BLaER1 (cell line): Measurements from ENCODE around the gene PLXNA4.

Experiments
- H3K27ac ChIP-seq: shearing (Covaris generic); formaldehyde crosslinking; 2 replicates; pipeline ENCODE4 v1.8.1; 2022
- H3K27me3 ChIP-seq: shearing (Covaris generic); formaldehyde crosslinking; 2 replicates; pipeline ENCODE4 v1.8.1; 2022
- H3K36me3 ChIP-seq: shearing (Covaris generic); formaldehyde crosslinking; 2 replicates; pipeline ENCODE4 v1.8.1; 2022
- H3K4me1 ChIP-seq: shearing (Covaris generic); formaldehyde crosslinking; 2 replicates; pipeline ENCODE4 v1.8.1; 2022
- H3K4me2 ChIP-seq: shearing (Covaris generic); formaldehyde crosslinking; 2 replicates; pipeline ENCODE4 v1.8.1; 2022
- H3K4me3 ChIP-seq: shearing (Covaris generic); formaldehyde crosslinking; 2 replicates; pipeline ENCODE4 v1.8.1; 2022
- H3K9ac ChIP-seq: shearing (Covaris generic); formaldehyde crosslinking; 2 replicates; pipeline ENCODE4 v1.8.1; 2022
- H3K9me3 ChIP-seq: shearing (Covaris generic); formaldehyde crosslinking; 2 replicates; pipeline ENCODE4 v1.8.1; 2022
- H4K20me1 ChIP-seq: shearing (Covaris generic); formaldehyde crosslinking; 2 replicates; pipeline ENCODE4 v1.8.1; 2022
- Cebpa-rat ChIP-seq: shearing (Covaris generic); IDR thresholded peaks from 2 replicates; pipeline ENCODE4 v1.8.1; 2022

PLXNA4 gene

DNA sequence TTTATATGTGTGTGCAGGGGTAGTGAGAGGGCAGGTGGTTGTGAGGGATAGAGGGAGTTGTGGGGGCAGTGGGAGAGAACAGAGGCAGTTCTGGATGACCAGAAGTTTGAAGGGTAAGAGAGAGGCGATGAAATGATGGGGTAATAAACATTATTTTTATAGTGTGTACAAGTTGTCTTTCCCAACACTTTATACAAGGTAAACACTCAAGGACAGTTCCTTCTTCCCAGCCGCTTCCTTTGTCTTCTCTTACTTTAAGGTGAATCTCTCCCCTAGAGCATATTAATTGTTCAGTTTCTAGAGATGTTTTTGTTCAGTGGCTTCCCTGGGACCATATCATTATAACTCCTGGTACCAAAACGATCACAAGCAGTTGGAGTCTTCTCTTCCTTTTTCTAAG, 475.8 kb downstream of the PLXNA4 start:
- no peaks in the 10 kb centered on the region for H4K20me1 ChIP-seq

DNA sequence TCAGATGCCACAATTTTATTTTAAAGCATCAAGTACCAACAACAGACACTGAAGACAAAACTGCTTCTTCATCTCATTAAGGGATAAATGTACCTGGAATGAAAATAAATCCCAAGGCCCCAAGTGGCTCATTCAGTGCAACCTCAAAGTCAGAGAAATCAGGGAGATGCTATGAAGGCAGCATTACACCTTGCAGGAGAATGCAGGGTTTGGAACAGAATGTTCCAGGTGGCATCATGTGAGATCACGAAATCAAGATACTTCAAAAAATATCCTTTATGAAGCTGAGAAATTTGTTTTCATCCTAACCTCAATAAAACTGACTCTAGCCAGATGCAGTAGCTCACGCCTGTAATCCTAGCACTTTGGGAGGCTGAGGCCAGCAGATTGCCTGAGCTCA, 477.1 kb downstream of the PLXNA4 start:
- Histone ChIP-seq H3K9ac (no peak overlapping the region), H4K20me1 (no peaks in the 10 kb centered on the region), H3K27ac (no peak overlapping the region), H3K4me3 (no peak overlapping the region), H3K27me3 (no peaks in the 10 kb centered on the region), H3K4me1 (no peaks in the 10 kb centered on the region), H3K36me3 (no peaks in the 10 kb centered on the region), H3K4me2 (no peak overlapping the region), H3K9me3 (no peaks in the 10 kb centered on the region)
- no peak for TF ChIP-seq Cebpa-rat

More for the DNA sequence above, 475.8 kb downstream of the PLXNA4 start:
- Histone ChIP-seq H3K9me3 (no peaks in the 10 kb centered on the region), H3K4me3 (no peak overlapping the region), H3K27me3 (no peaks in the 10 kb centered on the region), H3K9ac (no peak overlapping the region), H3K27ac (no peak overlapping the region), H3K4me2 (no peak overlapping the region), H3K36me3 (no peaks in the 10 kb centered on the region), H3K4me1 (no peaks in the 10 kb centered on the region)
- no peak for TF ChIP-seq Cebpa-rat

DNA sequence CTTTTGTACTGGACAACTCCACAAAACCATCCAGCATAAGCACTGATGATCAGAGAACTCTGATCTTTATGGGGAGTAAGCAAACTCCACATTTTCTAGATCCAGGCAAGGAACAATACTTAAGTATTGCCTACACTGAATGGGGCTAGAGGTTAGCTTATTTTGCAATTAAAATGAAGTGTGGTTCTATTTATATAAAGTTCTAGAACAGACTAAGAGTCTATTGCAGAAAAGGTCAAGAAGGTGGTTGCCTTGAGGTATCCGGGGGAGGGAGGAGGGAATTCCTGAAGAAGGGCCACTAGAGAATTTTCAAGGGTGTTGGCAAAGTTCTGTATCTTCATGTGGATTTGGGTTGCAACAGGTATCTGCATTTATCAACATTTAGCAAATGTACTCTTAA, 477.9 kb downstream of the PLXNA4 start:
- Histone ChIP-seq H3K4me2 (no peak overlapping the region), H3K36me3 (no peaks in the 10 kb centered on the region), H4K20me1 (no peaks in the 10 kb centered on the region), H3K4me1 (no peaks in the 10 kb centered on the region), H3K9me3 (no peaks in the 10 kb centered on the region), H3K27me3 (no peaks in the 10 kb centered on the region), H3K9ac (no peak overlapping the region), H3K4me3 (no peak overlapping the region), H3K27ac (no peak overlapping the region)
- no peak for TF ChIP-seq Cebpa-rat

DNA sequence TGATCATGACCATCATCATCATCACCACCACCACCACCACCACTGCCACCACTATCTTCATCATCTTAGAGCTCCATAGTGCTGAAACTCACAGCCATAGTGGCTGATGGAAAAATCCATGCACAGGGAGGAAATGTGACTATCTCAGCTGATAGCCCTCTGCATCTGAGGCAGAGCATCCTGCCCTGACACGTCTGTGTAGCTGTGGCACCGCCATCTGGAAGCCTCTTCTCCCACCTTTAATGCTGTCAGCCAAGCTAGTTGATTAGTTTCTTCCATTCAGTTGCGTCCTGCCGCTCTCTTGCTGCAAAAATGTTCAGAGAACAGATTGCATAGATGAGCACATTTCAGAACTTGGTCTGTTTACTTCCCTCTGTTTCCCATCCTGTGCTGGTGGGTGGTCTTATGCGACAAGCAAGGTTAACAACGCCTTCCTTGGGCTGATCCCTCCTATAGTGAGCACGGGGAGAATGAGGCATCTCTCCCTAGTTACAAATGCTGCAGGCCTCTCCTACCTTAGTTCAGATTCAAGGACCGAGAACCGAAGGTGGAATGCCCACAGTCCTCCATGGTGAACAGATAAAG, 478.6 kb downstream of the PLXNA4 start:
- Histone ChIP-seq H3K27me3 (no peaks in the 10 kb centered on the region), H3K9me3 (no peaks in the 10 kb centered on the region), H4K20me1 (no peaks in the 10 kb centered on the region), H3K4me3 (no peak overlapping the region), H3K4me1 (no peaks in the 10 kb centered on the region), H3K36me3 (no peaks in the 10 kb centered on the region), H3K9ac (no peak overlapping the region), H3K4me2 (no peak overlapping the region), H3K27ac (no peak overlapping the region)
- TF ChIP-seq Cebpa-rat, result no peak

DNA sequence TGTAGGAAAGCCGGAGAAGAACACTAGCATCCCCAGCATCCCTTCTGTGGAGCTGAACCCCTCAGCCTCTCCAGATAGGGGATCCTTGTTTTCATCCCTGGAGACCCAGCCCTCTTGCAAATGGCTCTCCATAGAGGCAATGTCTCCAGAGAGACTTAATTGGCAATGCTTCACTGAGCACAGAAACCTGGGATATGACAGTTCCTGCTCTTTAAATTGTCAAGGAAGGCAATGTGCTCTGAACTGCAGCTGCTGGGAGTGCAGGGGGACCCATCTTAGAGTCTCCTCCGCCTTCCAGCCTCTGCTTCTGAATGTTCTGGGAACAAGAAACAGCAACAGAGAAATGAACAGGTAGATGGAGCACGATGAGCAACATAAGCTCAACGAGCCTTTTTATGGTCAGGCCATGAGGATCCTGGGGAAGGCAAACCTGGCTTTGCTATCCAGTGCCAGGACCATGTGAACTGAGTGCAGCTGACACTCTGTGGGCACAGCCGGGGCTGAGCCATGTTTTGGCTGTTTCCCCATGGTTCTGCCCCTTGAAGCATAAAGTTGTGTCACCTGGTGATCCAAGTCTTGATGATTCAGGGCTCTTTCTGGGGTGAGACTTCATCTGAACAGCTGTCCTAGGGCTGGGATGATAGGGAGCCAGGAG, 481.0 kb downstream of the PLXNA4 start:
- no peak overlapping the region for H3K9ac ChIP-seq
- TF ChIP-seq Cebpa-rat, result no peak
- H3K27ac ChIP-seq, result no peak overlapping the region
- no peaks in the 10 kb centered on the region for H4K20me1 ChIP-seq
- H3K4me3 ChIP-seq, result no peak overlapping the region
- no peaks in the 10 kb centered on the region for H3K36me3 ChIP-seq
- H3K4me2 ChIP-seq, result no peak overlapping the region
- no peaks in the 10 kb centered on the region for H3K27me3 ChIP-seq
- no peaks in the 10 kb centered on the region for H3K9me3 ChIP-seq
- no peaks in the 10 kb centered on the region for H3K4me1 ChIP-seq

DNA sequence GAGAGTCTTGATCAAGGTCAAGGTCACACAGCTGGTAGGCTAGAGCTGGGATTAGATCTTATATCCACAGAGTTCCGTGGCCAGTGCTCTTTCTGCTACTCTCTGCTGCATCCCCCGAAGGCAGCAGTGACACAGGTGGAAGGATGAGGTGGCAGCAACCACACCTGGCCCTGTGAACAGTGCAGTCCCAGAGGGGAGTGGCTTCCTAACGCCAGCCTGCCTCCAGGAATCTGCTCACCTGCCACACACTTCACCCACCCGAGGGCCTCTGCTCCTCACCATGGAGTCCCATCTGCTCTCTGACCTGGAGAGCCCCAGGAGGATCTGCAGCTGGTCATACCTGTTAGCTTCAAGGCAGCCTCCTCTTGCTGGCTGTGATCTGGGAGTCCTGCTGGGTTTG, 484.2 kb downstream of the PLXNA4 start:
- H3K4me1 ChIP-seq, result no peaks in the 10 kb centered on the region
- no peaks in the 10 kb centered on the region for H3K9me3 ChIP-seq
- H3K27ac ChIP-seq, result no peak overlapping the region
- no peak overlapping the region for H3K9ac ChIP-seq
- H3K27me3 ChIP-seq, result no peaks in the 10 kb centered on the region
- TF ChIP-seq Cebpa-rat, result no peak
- no peak overlapping the region for H3K4me2 ChIP-seq
- H4K20me1 ChIP-seq, result no peaks in the 10 kb centered on the region
- H3K36me3 ChIP-seq, result no peaks in the 10 kb centered on the region
- no peak overlapping the region for H3K4me3 ChIP-seq

DNA sequence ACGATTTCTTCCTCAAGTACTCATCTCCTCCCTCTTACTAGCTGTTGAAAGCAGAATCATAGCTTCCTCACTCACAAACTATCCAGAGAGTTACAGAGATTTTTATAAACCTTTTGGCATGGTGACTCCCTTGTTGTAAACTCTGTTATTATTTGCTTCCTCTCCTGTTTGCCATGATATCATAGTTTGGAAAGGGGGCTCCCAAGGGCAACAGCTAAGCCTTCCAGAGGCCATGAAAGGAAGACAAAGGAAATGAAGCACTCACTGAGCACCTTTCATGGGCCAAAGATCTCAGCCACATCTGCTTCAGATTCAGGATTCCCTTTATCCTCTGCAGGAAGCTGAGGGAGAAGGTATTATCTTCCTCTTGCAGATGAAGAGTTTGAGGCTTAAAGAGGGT, 484.6 kb downstream of the PLXNA4 start:
- H3K36me3 ChIP-seq, result no peaks in the 10 kb centered on the region

DNA sequence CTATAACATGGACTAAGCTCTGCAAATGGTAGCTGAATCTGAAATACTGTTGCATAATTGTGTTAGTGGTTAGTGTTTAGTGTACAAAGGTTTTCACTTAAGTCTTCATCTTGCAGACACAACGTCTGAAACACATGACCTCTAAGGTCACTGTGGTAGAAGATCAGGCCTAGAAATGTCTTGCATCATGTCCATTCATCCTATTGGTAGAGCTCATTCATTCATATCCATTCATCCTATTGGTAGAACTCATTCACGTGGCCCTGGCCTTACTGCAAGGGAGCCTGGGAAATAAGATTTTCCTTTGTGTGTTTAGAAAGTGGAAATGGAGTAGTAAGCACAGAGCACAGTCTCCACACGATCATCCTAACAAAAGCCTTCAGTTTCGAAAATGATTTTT, 485.8 kb downstream of the PLXNA4 start:
- H3K9me3 ChIP-seq, result no peaks in the 10 kb centered on the region
- H4K20me1 ChIP-seq, result no peaks in the 10 kb centered on the region
- no peak overlapping the region for H3K4me2 ChIP-seq
- H3K4me3 ChIP-seq, result no peak overlapping the region
- TF ChIP-seq Cebpa-rat, result no peak
- H3K36me3 ChIP-seq, result no peaks in the 10 kb centered on the region
- H3K9ac ChIP-seq, result no peak overlapping the region
- H3K27me3 ChIP-seq, result no peaks in the 10 kb centered on the region
- no peak overlapping the region for H3K27ac ChIP-seq
- no peaks in the 10 kb centered on the region for H3K4me1 ChIP-seq

More for the DNA sequence above, 484.6 kb downstream of the PLXNA4 start:
- no peaks in the 10 kb centered on the region for H3K9me3 ChIP-seq
- no peak overlapping the region for H3K9ac ChIP-seq
- no peaks in the 10 kb centered on the region for H4K20me1 ChIP-seq
- no peak for TF ChIP-seq Cebpa-rat
- no peaks in the 10 kb centered on the region for H3K4me1 ChIP-seq
- no peak overlapping the region for H3K4me3 ChIP-seq
- no peak overlapping the region for H3K4me2 ChIP-seq
- H3K27ac ChIP-seq, result no peak overlapping the region
- no peaks in the 10 kb centered on the region for H3K27me3 ChIP-seq

DNA sequence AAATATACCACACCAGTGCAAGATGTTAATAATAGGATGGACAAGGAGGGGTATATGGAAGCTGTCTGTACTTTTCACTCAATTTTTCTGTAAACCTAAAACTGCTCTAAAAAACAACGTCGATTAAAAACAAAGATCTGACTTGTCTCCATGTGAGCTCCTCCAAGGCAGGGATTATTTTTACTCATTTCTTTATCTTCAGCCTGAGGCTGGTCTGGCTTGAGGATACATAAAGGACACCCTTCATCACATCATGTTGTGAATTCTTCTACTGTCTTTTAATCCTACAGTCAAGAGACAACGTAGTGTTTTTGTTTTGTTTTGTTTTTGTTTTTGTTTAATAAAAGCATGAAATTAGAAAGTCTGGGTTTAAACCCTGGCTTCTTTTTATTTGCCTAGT, 486.9 kb downstream of the PLXNA4 start:
- Histone ChIP-seq H3K36me3 (no peaks in the 10 kb centered on the region), H3K27ac (no peak overlapping the region), H3K4me1 (no peaks in the 10 kb centered on the region), H3K9me3 (no peaks in the 10 kb centered on the region), H3K4me3 (no peak overlapping the region), H3K27me3 (no peaks in the 10 kb centered on the region), H4K20me1 (no peaks in the 10 kb centered on the region), H3K9ac (no peak overlapping the region), H3K4me2 (no peak overlapping the region)
- TF ChIP-seq Cebpa-rat, result no peak

DNA sequence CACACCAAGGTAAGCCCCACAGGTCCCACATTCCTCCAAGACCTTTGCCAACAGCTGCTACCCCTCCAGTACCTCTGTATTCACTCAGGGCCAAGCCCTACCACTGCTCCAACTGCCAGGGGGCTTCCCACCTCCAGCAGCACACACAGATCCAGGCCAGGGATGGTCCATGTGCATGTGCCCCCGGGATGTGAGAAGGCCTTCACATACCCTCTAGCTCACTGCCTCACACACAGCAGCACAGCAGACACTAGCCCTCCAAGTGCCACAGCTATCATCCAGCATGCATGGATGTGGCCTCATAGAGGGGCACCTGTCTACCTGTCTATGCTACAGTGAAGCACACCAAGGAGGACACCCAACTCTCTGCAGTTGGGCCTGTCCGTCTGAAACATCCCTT, 488.8 kb downstream of the PLXNA4 start:
- Histone ChIP-seq H3K27me3 (no peaks in the 10 kb centered on the region), H3K27ac (no peak overlapping the region)

More for the DNA sequence above, 488.8 kb downstream of the PLXNA4 start:
- TF ChIP-seq Cebpa-rat, result no peak
- Histone ChIP-seq H3K9me3 (no peaks in the 10 kb centered on the region), H3K4me3 (no peak overlapping the region), H3K36me3 (no peaks in the 10 kb centered on the region), H4K20me1 (no peaks in the 10 kb centered on the region), H3K4me1 (no peaks in the 10 kb centered on the region), H3K4me2 (no peak overlapping the region), H3K9ac (no peak overlapping the region)
